SK-N-SH (cell line): Measurements from ENCODE around the gene FPR2.

ENCODE experiments used
- EP300 ChIP-seq, 2 experiments: IDR thresholded peaks; 2 replicates each; pipeline versions ENCODE4 v1.4.0 to v1.6.1; 2012; ENCODE audit warnings: borderline replicate concordance in 1 of 2, low read depth in 1 of 2, low read length in 1 of 2
- FOSL2 ChIP-seq: IDR thresholded peaks from 2 replicates; pipeline ENCODE4 v1.4.0; 2012; ENCODE audit warnings: low read depth, mild to moderate bottlenecking, moderate library complexity, borderline replicate concordance
- FOXM1 ChIP-seq: IDR thresholded peaks from 2 replicates; pipeline ENCODE4 v1.4.0; 2012; ENCODE audit warnings: low read depth, mild to moderate bottlenecking
- GATA2 ChIP-seq: sonication (generic); formaldehyde crosslinking; IDR thresholded peaks from 2 replicates; pipeline ENCODE4 v1.5.0; 2020; ENCODE audit warnings: mild to moderate bottlenecking, missing genetic modification reagents
- MEF2A ChIP-seq: IDR thresholded peaks from 2 replicates; pipeline ENCODE4 v1.4.0; 2012; ENCODE audit warnings: low read depth, borderline replicate concordance
- RAD21 ChIP-seq: IDR thresholded peaks from 2 replicates; pipeline ENCODE4 v1.6.1; 2012; ENCODE audit warnings: mild to moderate bottlenecking, low read length
- TAF1 ChIP-seq: IDR thresholded peaks from 2 replicates; pipeline ENCODE4 v1.6.1; 2012; ENCODE audit warnings: low read depth, mild to moderate bottlenecking, low read length, moderate library complexity, borderline replicate concordance
- TF ChIP-seq, protein P1 (sequence below): fragments of 200-600 bp; sonication (generic); IDR thresholded peaks from 2 replicates; pipeline ENCODE4 v1.6.1; 2017; ENCODE audit warnings: antibody characterized with exemption, mild to moderate bottlenecking, moderate library complexity
- TF ChIP-seq, protein P2 (sequence below): IDR thresholded peaks from 2 replicates; pipeline ENCODE4 v1.4.0; 2012; ENCODE audit warnings: low read depth
- TF ChIP-seq, protein P3 (sequence below): fragments of 150-350 bp; IDR thresholded peaks from 2 replicates; pipeline ENCODE4 v1.6.1; 2017; ENCODE audit warnings: antibody characterized with exemption, low read length, low read depth, borderline replicate concordance
- TF ChIP-seq, protein P4 (sequence below): IDR thresholded peaks from 2 replicates; pipeline ENCODE4 v1.4.0; 2012; ENCODE audit warnings: low read depth, borderline replicate concordance

DNA sequence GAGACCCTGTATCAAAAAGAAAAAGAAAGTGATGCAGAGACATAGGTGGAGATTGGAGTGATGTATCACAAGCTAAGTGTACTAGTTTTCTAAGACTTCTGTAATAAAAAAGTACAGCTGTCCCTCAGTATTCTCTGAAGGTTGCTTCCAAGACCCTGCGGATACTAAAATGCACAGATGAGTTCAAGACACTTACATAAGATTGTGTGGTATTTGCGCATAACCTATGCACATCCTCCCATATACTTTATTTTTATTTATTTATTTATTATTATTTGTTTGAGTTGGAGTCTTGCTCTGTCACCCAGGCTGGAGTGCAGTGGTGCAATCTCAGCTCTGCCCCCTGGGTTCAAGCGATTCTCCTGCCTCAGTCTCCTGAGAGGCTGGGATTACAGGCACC is 23.6 kb upstream of the FPR2 start:
- TF ChIP-seq, protein P1, sequence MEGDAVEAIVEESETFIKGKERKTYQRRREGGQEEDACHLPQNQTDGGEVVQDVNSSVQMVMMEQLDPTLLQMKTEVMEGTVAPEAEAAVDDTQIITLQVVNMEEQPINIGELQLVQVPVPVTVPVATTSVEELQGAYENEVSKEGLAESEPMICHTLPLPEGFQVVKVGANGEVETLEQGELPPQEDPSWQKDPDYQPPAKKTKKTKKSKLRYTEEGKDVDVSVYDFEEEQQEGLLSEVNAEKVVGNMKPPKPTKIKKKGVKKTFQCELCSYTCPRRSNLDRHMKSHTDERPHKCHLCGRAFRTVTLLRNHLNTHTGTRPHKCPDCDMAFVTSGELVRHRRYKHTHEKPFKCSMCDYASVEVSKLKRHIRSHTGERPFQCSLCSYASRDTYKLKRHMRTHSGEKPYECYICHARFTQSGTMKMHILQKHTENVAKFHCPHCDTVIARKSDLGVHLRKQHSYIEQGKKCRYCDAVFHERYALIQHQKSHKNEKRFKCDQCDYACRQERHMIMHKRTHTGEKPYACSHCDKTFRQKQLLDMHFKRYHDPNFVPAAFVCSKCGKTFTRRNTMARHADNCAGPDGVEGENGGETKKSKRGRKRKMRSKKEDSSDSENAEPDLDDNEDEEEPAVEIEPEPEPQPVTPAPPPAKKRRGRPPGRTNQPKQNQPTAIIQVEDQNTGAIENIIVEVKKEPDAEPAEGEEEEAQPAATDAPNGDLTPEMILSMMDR: no peak
- TF ChIP-seq, protein P2, sequence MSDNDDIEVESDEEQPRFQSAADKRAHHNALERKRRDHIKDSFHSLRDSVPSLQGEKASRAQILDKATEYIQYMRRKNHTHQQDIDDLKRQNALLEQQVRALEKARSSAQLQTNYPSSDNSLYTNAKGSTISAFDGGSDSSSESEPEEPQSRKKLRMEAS: no peak
- no peak for TF ChIP-seq EP300 (IDR thresholded peaks at IDR 0.05; ENCODE audit: borderline replicate concordance in 1 of 2, low read depth in 1 of 2, low read length in 1 of 2)
- TF ChIP-seq TAF1: no peak
- TF ChIP-seq RAD21: no peak
- TF ChIP-seq, protein P3, sequence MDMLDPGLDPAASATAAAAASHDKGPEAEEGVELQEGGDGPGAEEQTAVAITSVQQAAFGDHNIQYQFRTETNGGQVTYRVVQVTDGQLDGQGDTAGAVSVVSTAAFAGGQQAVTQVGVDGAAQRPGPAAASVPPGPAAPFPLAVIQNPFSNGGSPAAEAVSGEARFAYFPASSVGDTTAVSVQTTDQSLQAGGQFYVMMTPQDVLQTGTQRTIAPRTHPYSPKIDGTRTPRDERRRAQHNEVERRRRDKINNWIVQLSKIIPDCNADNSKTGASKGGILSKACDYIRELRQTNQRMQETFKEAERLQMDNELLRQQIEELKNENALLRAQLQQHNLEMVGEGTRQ: no peak
- TF ChIP-seq, protein P4, sequence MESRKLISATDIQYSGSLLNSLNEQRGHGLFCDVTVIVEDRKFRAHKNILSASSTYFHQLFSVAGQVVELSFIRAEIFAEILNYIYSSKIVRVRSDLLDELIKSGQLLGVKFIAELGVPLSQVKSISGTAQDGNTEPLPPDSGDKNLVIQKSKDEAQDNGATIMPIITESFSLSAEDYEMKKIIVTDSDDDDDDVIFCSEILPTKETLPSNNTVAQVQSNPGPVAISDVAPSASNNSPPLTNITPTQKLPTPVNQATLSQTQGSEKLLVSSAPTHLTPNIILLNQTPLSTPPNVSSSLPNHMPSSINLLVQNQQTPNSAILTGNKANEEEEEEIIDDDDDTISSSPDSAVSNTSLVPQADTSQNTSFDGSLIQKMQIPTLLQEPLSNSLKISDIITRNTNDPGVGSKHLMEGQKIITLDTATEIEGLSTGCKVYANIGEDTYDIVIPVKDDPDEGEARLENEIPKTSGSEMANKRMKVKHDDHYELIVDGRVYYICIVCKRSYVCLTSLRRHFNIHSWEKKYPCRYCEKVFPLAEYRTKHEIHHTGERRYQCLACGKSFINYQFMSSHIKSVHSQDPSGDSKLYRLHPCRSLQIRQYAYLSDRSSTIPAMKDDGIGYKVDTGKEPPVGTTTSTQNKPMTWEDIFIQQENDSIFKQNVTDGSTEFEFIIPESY: no peak
- TF ChIP-seq GATA2: no peak
- TF ChIP-seq FOSL2: no peak
- TF ChIP-seq MEF2A: no peak
- no peak for TF ChIP-seq FOXM1
